B cell (primary cell): ENCODE data around the gene GRID2. TPM values are rescaled to one million over a fixed set of nuclear protein-coding genes. Genes with fewer than 3 reads are reported as not detected.

Experiments
- ATAC-seq: fragments of 200-7000 bp; cut with Tn5 transposase; one replicate; pipeline ENCODE4 v1.10.0; 2021; ENCODE audit warnings: low read depth, mild to moderate bottlenecking, moderate number of reproducible peaks, moderate library complexity
- CTCF ChIA-PET: fragments of 350-600 bp; sonication (Branson Sonifier 250); formaldehyde crosslinking; loops from one replicate; lab custom pipeline; 2021; ENCODE audit warnings: antibody characterized with exemption, inconsistent platforms; lab: Charles Lee
- POLR2A ChIA-PET: fragments of 350-600 bp; sonication (Branson Sonifier 250); formaldehyde crosslinking; loops from one replicate; lab custom pipeline; 2021; ENCODE audit warnings: antibody characterized with exemption; lab: Charles Lee
- DNase-seq: peaks from one replicate; pipeline ENCODE4 v3.0.0; 2013
- H2AFZ ChIP-seq: 2 replicates; pipeline ENCODE4 v1.6.1; 2012; ENCODE audit warnings: mild to moderate bottlenecking, low read depth, low read length; ENCODE audit not compliant: insufficient read depth, poor library complexity, severe bottlenecking
- H3K27ac ChIP-seq, 2 donors: 1 replicate in 1 of 2; 2 replicates in 1 of 2; pipeline ENCODE4 v1.5.1; 2012 to 2013; ENCODE audit warnings: low read length in 2 of 2, mild to moderate bottlenecking in 2 of 2, moderate library complexity in 1 of 2
- H3K27me3 ChIP-seq, 4 experiments: fragments of 200-600 bp in 1 of 4; sonication (generic) in 1 of 4; replicated peaks in 1 of 4; 1 replicate in 2 of 4; 2 replicates in 2 of 4; pipeline versions ENCODE4 v1.6.1 to v1.7.0; 2013 to 2016; ENCODE audit warnings: low read length in 3 of 4, mild to moderate bottlenecking in 2 of 4, mixed read lengths in 1 of 4, moderate library complexity in 1 of 4; ENCODE audit not compliant: insufficient read depth in 4 of 4, control insufficient read depth in 3 of 4; ENCODE audit errors: control extremely low read depth in 1 of 4
- H3K36me3 ChIP-seq, 2 experiments: replicated peaks in 1 of 2; 1 replicate in 1 of 2; 2 replicates in 1 of 2; pipeline versions ENCODE4 v1.6.1 to v1.7.1; 2013; ENCODE audit warnings: low read length in 1 of 2; ENCODE audit not compliant: insufficient read depth in 2 of 2, control insufficient read depth in 1 of 2; ENCODE audit errors: control extremely low read depth in 1 of 2, extremely low read depth in 1 of 2
- H3K4me1 ChIP-seq, 2 donors: fragments of 200-600 bp in 1 of 2; sonication (generic) in 1 of 2; 1 replicate in 1 of 2; 2 replicates in 1 of 2; pipeline versions ENCODE4 v1.5.1 to v1.6.1; 2013 to 2017; ENCODE audit warnings: low read length in 2 of 2; ENCODE audit not compliant: control insufficient read depth in 2 of 2, insufficient read depth in 2 of 2
- H3K4me2 ChIP-seq: replicated peaks from 2 replicates; pipeline ENCODE3; 2012; ENCODE audit warnings: mild to moderate bottlenecking, low read depth, low read length; ENCODE audit not compliant: poor library complexity, severe bottlenecking
- H3K4me3 ChIP-seq, 5 experiments: fragments of 200-600 bp in 1 of 5; sonication (generic) in 1 of 5; 1 replicate in 3 of 5; 2 replicates in 2 of 5; pipeline versions ENCODE4 v1.5.1 to v1.7.0; 2011 to 2016; ENCODE audit warnings: low read length in 4 of 5, mild to moderate bottlenecking in 4 of 5, low read depth in 2 of 5, control low read depth in 1 of 5, moderate library complexity in 1 of 5; ENCODE audit not compliant: insufficient read depth in 1 of 5; ENCODE audit errors: control extremely low read depth in 1 of 5, extremely low read depth in 1 of 5
- H3K79me2 ChIP-seq: fragments of 200-600 bp; sonication (generic); one replicate; pipeline ENCODE4 v1.6.0; 2016; ENCODE audit warnings: low read length; ENCODE audit not compliant: control insufficient read depth, insufficient read depth
- H3K9ac ChIP-seq: fragments of 200-600 bp; sonication (generic); 2 replicates; pipeline ENCODE4 v1.6.1; 2017; ENCODE audit warnings: mild to moderate bottlenecking, low read length, moderate library complexity
- H3K9me3 ChIP-seq, 3 donors: one replicate each; pipeline versions ENCODE4 v1.6.1 to v1.7.1; 2013; ENCODE audit warnings: low read length in 2 of 3; ENCODE audit not compliant: control insufficient read depth in 2 of 3, insufficient read depth in 1 of 3; ENCODE audit errors: control extremely low read depth in 1 of 3
- H4K20me1 ChIP-seq: 2 replicates; pipeline ENCODE4 v1.6.0; 2012; ENCODE audit warnings: mild to moderate bottlenecking, low read length; ENCODE audit not compliant: insufficient read depth, control insufficient read depth, poor library complexity, severe bottlenecking
- H3K27ac Mint-ChIP-seq: one replicate; pipeline ENCODE4 v1.8.0; 2021; ENCODE audit warnings: mixed read lengths
- H3K27me3 Mint-ChIP-seq: one replicate; pipeline ENCODE4 v1.8.0; 2021; ENCODE audit warnings: mixed read lengths
- H3K4me1 Mint-ChIP-seq: one replicate; pipeline ENCODE4 v1.8.0; 2021; ENCODE audit warnings: mixed read lengths
- H3K4me3 Mint-ChIP-seq: one replicate; pipeline ENCODE4 v1.8.0; 2021; ENCODE audit warnings: mixed read lengths
- H3K9me3 Mint-ChIP-seq: one replicate; pipeline ENCODE4 v1.8.0; 2022; ENCODE audit warnings: mixed read lengths; ENCODE audit not compliant: insufficient read depth
- EZH2 ChIP-seq: IDR thresholded peaks from 2 replicates; pipeline ENCODE4 v1.6.1; 2012; ENCODE audit warnings: borderline replicate concordance, low read depth, mild to moderate bottlenecking, moderate library complexity, low read length; ENCODE audit not compliant: insufficient read depth, poor library complexity, severe bottlenecking
- WGBS: methylation state at CpG from one replicate; pipeline ENCODE4 v1.1.5; 2013; ENCODE audit warnings: missing lambda C conversion rate; ENCODE audit not compliant: insufficient coverage; 5-methylcytosine and 5-hydroxymethylcytosine counted together
- intact Hi-C: fragments of 100-400 bp; cut with micrococcal nuclease; formaldehyde crosslinking; loops from one replicate; pipeline ENCODE4 v1.10.0; 2022
- polyA plus RNA-seq: library from polyadenylated mRNA; depleted of rRNA; stranded (reverse); fragments of >200 nt; gene quantifications from 2 replicates; pipeline ENCODE4 v1.2.3, GENCODE V29; 2012
- total RNA-seq, 2 donors: library from RNA; stranded (reverse); fragments of 120-200 nt in 1 of 2; gene quantifications; 1 replicate in 1 of 2; 2 replicates in 1 of 2; pipeline versions ENCODE4 v1.2.3 to v1.2.4, GENCODE V29; 2013 to 2022
- TF ChIP-seq, protein P1 (sequence below): fragments of 200-600 bp; IDR thresholded peaks from one replicate; pipeline ENCODE4 v1.8.0; 2022; ENCODE audit warnings: antibody characterized with exemption, mild to moderate bottlenecking

The GRID2 gene
- total and polyA plus RNA-seq, 2 donors (not counting 1 experiment from before 2014, with no cell fraction given), result not detected

DNA sequence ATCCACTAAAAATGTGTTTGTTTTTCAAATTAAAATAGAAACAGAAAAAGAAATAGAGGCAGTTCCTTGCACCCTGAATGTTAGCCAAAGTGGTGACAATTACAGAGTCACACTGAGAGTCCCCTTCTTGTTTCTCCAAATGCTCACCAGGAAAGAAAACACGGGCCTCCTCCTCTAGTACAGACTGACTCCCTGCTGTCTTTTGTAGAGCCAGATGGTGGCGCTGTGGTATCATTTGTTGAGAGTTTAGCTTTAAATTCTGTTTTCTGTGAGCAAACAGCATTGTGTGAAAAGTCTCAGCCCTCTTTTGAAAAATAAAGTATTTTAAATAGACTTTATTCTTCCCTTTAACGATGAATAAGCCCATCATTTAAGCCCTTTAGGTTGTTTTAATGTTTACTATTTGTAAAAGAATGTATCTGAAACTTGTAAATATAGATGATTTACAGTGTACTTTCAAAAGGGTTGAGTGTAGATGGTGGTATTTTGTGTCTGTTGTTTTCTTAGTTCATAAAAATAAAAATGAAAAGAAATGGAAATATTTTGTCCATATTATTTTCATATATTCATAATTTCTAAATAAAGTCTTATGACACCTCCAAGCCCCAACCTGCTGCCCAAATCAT, 1487.9 kb downstream of the GRID2 start:
- Histone ChIP-seq H3K4me1 (no peaks in the 10 kb centered on the region), H3K9me3 (no peaks in the 10 kb centered on the region), H4K20me1 (no peaks in the 10 kb centered on the region), H3K4me3 (no peak overlapping the region), H2AFZ (no peak overlapping the region), H3K79me2 (no peaks in the 10 kb centered on the region), H3K4me2 (no peak overlapping the region), H3K27me3 (no peaks in the 10 kb centered on the region), H3K27ac (no peak overlapping the region), H3K9ac (no peak overlapping the region), H3K36me3 (no peaks in the 10 kb centered on the region)
- POLR2A ChIA-PET, result no interaction called here
- H3K27ac Mint-ChIP-seq, result no peak overlapping the region
- peak; percentile 28 for ATAC-seq
- CTCF ChIA-PET, result no interaction called here
- H3K9me3 Mint-ChIP-seq, result no peaks in the 10 kb centered on the region
- peak; percentile 13 for DNase-seq
- no peak overlapping the region for H3K4me3 Mint-ChIP-seq
- H3K27me3 Mint-ChIP-seq, result no peaks in the 10 kb centered on the region
- WGBS, result no CpG with 5 or more reads among the region's 3 CpGs
- no peaks in the 10 kb centered on the region for H3K4me1 Mint-ChIP-seq
- intact Hi-C loops, result no loop called here
- TF ChIP-seq, protein P1, sequence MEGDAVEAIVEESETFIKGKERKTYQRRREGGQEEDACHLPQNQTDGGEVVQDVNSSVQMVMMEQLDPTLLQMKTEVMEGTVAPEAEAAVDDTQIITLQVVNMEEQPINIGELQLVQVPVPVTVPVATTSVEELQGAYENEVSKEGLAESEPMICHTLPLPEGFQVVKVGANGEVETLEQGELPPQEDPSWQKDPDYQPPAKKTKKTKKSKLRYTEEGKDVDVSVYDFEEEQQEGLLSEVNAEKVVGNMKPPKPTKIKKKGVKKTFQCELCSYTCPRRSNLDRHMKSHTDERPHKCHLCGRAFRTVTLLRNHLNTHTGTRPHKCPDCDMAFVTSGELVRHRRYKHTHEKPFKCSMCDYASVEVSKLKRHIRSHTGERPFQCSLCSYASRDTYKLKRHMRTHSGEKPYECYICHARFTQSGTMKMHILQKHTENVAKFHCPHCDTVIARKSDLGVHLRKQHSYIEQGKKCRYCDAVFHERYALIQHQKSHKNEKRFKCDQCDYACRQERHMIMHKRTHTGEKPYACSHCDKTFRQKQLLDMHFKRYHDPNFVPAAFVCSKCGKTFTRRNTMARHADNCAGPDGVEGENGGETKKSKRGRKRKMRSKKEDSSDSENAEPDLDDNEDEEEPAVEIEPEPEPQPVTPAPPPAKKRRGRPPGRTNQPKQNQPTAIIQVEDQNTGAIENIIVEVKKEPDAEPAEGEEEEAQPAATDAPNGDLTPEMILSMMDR, result peak; percentile 64
- no peak for TF ChIP-seq EZH2

GRCh38 chr4:93802045-93802444, 1498.3 kb downstream of the GRID2 start:
- Histone ChIP-seq H2AFZ (no peak overlapping the region), H3K27me3 (no peaks in the 10 kb centered on the region), H3K27ac (no peak overlapping the region), H3K4me2 (no peak overlapping the region), H3K36me3 (no peaks in the 10 kb centered on the region), H4K20me1 (no peaks in the 10 kb centered on the region), H3K9me3 (no peaks in the 10 kb centered on the region), H3K9ac (no peak overlapping the region), H3K79me2 (no peaks in the 10 kb centered on the region), H3K4me1 (no peaks in the 10 kb centered on the region), H3K4me3 (no peak overlapping the region)
- Mint-ChIP-seq H3K4me3 (no peak overlapping the region), H3K27me3 (peaks cover 3% of the 10 kb centered on the region), H3K4me1 (no peaks in the 10 kb centered on the region), H3K9me3 (no peaks in the 10 kb centered on the region), H3K27ac (no peak overlapping the region)
- no peak for TF ChIP-seq EZH2
- TF ChIP-seq, protein P1, result no peak
- ChIA-PET POLR2A (no interaction called here), CTCF (no interaction called here)
- intact Hi-C loops, result no loop called here
- DNase-seq (no peak), ATAC-seq (no peak)
- WGBS, result no CpG with 5 or more reads among the region's 4 CpGs
